Measurements from ENCODE around the gene TVP23C.
"Not testable (repeated sequence)": the region's sequence is repeated elsewhere in the genome, so short reads cannot be mapped to it uniquely, and the experiment has no call there.

Gene TVP23C

GRCh38 chr17:15563375-15563857 lies at the start of gene TVP23C:
Gene TVP23C (minus strand): TSS chr17:15563483. CDS start chr17:15563448, 35 bp downstream.
- peak; percentile 68 for DNase-seq

DNA sequence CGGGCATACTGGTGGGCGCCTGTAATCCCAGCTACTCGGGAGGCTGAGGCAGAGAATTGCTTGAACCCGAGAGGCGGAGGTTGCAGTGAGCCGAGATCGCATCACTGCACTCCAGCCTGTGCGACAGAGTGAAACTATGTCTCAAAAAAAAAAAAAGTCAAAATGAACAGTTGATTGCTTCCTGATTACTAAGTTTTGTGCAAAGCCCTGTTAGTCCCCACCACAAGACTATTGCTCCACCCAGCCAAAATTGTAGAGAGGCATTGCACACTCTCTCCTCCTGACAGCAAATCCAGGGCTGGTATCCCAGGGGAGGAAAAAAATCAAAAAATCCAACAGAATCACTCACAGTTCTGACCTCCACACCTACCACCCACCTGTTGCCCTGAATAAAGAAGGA lies 29.7 kb upstream of the TVP23C start:
- DNase-seq, result not testable (repeated sequence)

GRCh38 chr17:15591986-15592385 lies 28.7 kb upstream of the TVP23C start:
- not testable (repeated sequence) for DNase-seq

- DNase-seq, result not testable (repeated sequence)
These were observed 27.6 kb upstream of the TVP23C start for GRCh38 chr17:15590844-15591243.

- DNase-seq, result not testable (repeated sequence)
These were observed 26.6 kb upstream of the TVP23C start for GRCh38 chr17:15589544-15590536.

DNA sequence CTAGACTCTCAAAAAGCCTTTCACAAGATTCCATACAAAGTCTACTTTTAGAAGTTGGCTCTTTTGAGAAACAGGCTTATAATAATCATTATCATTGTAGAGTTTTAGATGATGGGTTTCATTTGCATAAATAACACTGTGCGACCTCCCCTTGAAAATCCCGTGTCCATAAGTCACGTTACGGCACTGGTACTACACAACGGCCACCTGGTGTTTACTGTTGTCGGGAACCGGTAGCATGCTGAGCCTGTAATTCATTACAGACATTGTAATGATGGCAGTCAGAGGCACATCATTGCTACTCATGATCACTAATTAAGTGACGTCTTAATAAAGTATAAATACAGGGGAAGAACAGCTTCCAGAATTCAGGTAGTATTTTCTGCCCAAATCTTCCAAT lies 24.7 kb upstream of the TVP23C start:
- not testable (repeated sequence) for DNase-seq

DNA sequence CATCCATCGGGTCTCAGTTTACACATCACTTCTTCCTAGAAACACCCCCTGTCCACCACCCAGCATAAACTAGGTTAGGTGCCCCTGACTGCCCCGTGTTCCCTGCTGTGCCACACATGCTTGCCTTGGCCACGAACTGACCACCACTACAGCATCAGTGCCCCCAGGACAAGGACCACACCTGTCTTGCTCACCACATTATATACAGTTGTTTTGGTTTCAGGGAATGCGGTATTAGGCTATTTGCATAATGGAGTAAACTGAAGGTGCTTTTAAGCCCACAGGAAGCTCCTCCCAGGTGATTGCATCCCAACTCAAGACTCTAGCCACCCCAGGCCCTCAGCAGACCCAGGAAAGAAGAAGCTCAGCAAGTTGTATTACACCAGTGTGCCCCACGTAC lies 20.0 kb upstream of the TVP23C start:
- DNase-seq, result not testable (repeated sequence)

DNA sequence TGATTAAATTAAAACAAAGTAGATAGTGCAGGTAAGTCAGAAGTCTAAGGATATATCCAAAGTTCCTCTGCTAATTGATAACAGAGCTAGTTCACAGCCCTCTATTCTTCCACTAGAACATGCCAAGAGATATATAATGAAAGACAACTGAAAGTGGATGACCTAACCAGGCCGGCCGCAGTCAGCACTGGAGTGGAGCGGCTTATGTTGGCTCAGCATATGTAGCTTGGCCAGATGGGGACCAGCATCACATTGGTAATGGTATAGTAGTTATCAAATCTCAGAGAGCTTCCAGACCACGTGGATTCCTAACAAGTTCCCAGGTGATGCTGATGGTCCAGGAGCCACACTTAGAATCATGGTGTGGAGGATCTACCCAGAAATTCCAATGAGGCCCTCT lies 18.2 kb upstream of the TVP23C start:
- DNase-seq, result not testable (repeated sequence)

GRCh38 chr17:15576848-15577247 lies 13.6 kb upstream of the TVP23C start:
- DNase-seq, result not testable (repeated sequence)

DNA sequence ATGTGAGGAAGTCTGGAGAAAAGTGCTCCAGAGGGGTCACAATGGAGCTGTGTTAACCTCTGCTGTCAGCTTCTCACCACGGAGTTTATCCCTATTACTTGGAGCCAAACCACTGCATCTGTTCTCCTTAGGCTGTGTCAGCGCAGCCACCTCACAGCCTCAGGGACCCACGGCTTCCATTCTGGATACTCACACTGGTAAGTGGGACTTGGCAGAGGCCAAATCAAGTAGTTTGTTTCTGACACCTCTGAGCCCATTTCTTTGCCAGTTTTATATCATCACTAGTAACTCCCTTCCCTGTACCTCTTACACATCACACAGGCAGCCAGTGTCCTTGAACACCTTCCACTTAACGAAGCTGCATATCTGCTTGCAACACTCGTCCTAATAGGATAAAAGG lies 11.4 kb upstream of the TVP23C start:
- not testable (repeated sequence) for DNase-seq

DNA sequence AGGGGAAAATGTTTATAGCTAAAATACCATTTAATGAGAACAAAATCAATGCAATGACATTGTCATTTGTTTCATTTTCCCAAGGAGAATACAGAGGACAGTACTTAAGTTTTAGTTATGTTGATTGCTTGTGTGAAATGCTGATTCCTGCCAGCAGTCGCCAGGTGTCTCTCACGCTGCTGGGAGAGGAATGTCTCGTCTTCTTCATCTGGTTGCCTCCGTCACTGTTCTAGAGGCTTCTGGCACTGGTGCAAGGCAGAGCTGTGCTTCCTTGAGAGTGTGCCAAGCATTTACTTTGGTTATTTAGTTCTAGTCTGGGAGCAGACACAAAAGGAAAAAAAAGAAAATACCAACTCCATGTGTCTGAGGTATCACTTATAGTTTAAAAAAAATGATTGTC lies 10.6 kb upstream of the TVP23C start:
- DNase-seq, result not testable (repeated sequence)

- not testable (repeated sequence) for DNase-seq
These were observed 489 bp downstream of the TVP23C start for GRCh38 chr17:15562613-15563374.

- not testable (repeated sequence) for DNase-seq
These were observed 1.8 kb downstream of the TVP23C start for GRCh38 chr17:15561439-15561838.

GRCh38 chr17:15558403-15559105 lies 4.7 kb downstream of the TVP23C start:
- DNase-seq, result not testable (repeated sequence)

- DNase-seq, result not testable (repeated sequence)
These were observed 5.9 kb downstream of the TVP23C start for GRCh38 chr17:15557334-15557832.

DNA sequence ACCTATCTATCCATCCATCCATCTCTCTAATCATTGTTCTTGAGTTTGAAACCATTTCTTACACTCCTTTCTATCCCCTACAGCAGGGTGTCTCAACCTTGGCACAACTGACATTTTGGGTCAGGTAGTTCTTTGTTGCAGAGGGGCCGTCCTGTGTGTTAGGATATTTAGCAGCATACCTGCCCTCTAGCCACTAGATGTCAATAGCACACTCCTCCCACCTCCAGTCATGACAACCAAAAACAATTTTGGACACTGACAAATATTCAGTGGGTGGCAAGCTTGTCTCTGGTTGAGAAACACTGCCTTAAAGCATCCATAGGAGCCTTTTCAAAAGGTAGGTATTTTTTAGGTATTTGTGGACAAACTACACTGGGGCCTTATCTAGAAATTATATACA lies 10.4 kb downstream of the TVP23C start:
- not testable (repeated sequence) for DNase-seq

DNA sequence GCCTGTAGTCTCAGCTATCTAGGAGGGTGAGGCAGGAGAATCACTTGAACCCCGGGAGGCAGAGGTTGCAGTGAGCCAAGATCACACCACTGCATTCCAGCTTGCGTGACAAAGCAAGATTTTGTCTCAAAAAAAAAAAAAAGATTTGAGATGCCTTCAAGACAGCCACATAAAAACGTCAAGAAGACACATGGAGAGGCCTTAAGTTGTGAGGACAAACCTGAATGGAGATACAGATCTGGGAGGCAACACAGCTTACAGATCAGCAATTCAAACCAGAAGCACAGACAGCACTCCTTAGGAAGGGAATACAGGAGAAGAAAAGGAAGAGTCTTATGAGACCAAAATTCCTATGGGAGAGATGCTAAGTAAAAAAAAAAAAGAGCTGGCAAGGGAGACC lies 13.7 kb downstream of the TVP23C start:
- not testable (repeated sequence) for DNase-seq

GRCh38 chr17:15546604-15547003 lies 16.7 kb downstream of the TVP23C start:
- DNase-seq, result not testable (repeated sequence)

- not testable (repeated sequence) for DNase-seq
These were observed 22.7 kb downstream of the TVP23C start for GRCh38 chr17:15540371-15541219.

- DNase-seq, result not testable (repeated sequence)
These were observed 30.2 kb downstream of the TVP23C start for GRCh38 chr17:15533122-15533521.

Measured in fibroblast of skin of right quadriceps (primary cell).